Measurements from ENCODE around the gene KLHL4.
A peak's percentile ranks its signal among the peaks of the same experiment; 100 is the strongest.
"Not testable (repeated sequence)": the region's sequence is repeated elsewhere in the genome, so short reads cannot be mapped to it uniquely, and the experiment has no call there.

The KLHL4 gene

GRCh38 chrX:87517571-87518141, at the start of gene KLHL4:
KLHL4 (plus strand) TSS chrX:87517802; CDS start chrX:87517894, 92 bp downstream.
- DNase-seq (ENCODE audit: low read depth, low spot score) = peak; percentile 80

GRCh38 chrX:87468941-87469340, 48.7 kb upstream of the KLHL4 start:
- no peak for DNase-seq (ENCODE audit: low read depth, low spot score)

- DNase-seq (ENCODE audit: low read depth, low spot score) = no peak
Measured at GRCh38 chrX:87475793-87476192, 41.8 kb upstream of the KLHL4 start.

- not testable (repeated sequence) for DNase-seq (ENCODE audit: low read depth, low spot score)
Measured at GRCh38 chrX:87478703-87479102, 38.9 kb upstream of the KLHL4 start.

- no peak for DNase-seq (ENCODE audit: low read depth, low spot score)
Measured at GRCh38 chrX:87489071-87489470, 28.5 kb upstream of the KLHL4 start.

- no peak for DNase-seq (ENCODE audit: low read depth, low spot score)
Measured at GRCh38 chrX:87515836-87516235, 1.8 kb upstream of the KLHL4 start.

- DNase-seq (ENCODE audit: low read depth, low spot score) = peak; percentile 59
Measured at GRCh38 chrX:87516717-87517121, 883 bp upstream of the KLHL4 start.

GRCh38 chrX:87518504-87518903, 902 bp downstream of the KLHL4 start:
- peak; percentile 8 for DNase-seq (ENCODE audit: low read depth, low spot score)

GRCh38 chrX:87525771-87526229, 8.2 kb downstream of the KLHL4 start:
- peak; percentile 41 for DNase-seq (ENCODE audit: low read depth, low spot score)

- no peak for DNase-seq (ENCODE audit: low read depth, low spot score)
Measured at GRCh38 chrX:87526281-87526680, 8.7 kb downstream of the KLHL4 start.

GRCh38 chrX:87528487-87528886, 10.9 kb downstream of the KLHL4 start:
- no peak for DNase-seq (ENCODE audit: low read depth, low spot score)

GRCh38 chrX:87571964-87572363, 54.4 kb downstream of the KLHL4 start:
- peak; percentile 10 for DNase-seq (ENCODE audit: low read depth, low spot score)

GRCh38 chrX:87572901-87573300, 55.3 kb downstream of the KLHL4 start:
- peak; percentile 50 for DNase-seq (ENCODE audit: low read depth, low spot score)

- DNase-seq (ENCODE audit: low read depth, low spot score) = peak; percentile 1
Measured at GRCh38 chrX:87578978-87579377, 61.4 kb downstream of the KLHL4 start.

GRCh38 chrX:87580862-87581261, 63.3 kb downstream of the KLHL4 start:
- no peak for DNase-seq (ENCODE audit: low read depth, low spot score)

GRCh38 chrX:87582453-87582852, 64.9 kb downstream of the KLHL4 start:
- no peak for DNase-seq (ENCODE audit: low read depth, low spot score)

- DNase-seq (ENCODE audit: low read depth, low spot score) = no peak
Measured at GRCh38 chrX:87583679-87584078, 66.1 kb downstream of the KLHL4 start.

GRCh38 chrX:87616371-87616770, 98.8 kb downstream of the KLHL4 start:
- no peak for DNase-seq (ENCODE audit: low read depth, low spot score)

- peak; percentile 56 for DNase-seq (ENCODE audit: low read depth, low spot score)
Measured at GRCh38 chrX:87621697-87622096, 104.1 kb downstream of the KLHL4 start.

GRCh38 chrX:87626996-87627395, 109.4 kb downstream of the KLHL4 start:
- DNase-seq (ENCODE audit: low read depth, low spot score) = no peak

GRCh38 chrX:87634361-87634760, 116.8 kb downstream of the KLHL4 start:
- no peak for DNase-seq (ENCODE audit: low read depth, low spot score)

GRCh38 chrX:87636533-87636932, 118.9 kb downstream of the KLHL4 start:
- DNase-seq (ENCODE audit: low read depth, low spot score) = no peak

- DNase-seq (ENCODE audit: low read depth, low spot score) = not testable (repeated sequence)
Measured at GRCh38 chrX:87641439-87641838, 123.8 kb downstream of the KLHL4 start.

- DNase-seq (ENCODE audit: low read depth, low spot score) = no peak
Measured at GRCh38 chrX:87661761-87662160, 144.2 kb downstream of the KLHL4 start.

All from astrocyte of the hippocampus (primary cell).